RWPE1 (cell line): ENCODE data around the gene PRAC1.

Experiments
- CTCF ChIA-PET: fragments of 350-600 bp; sonication (Branson Sonifier 250); formaldehyde crosslinking; extraction: SDS; loops from one replicate; lab custom pipeline; 2021; lab: Yijun Ruan, JAX
- POLR2A ChIA-PET: fragments of 400-600 bp; formaldehyde crosslinking; extraction: SDS; loops from one replicate; lab custom pipeline; 2020; ENCODE audit warnings: antibody characterized with exemption; ENCODE audit not compliant: low non-redundant PET; lab: Yijun Ruan, JAX
- DNase-seq: peaks from one replicate; pipeline ENCODE4 v3.0.0; 2012; ENCODE audit warnings: low spot score
- H3K27ac ChIP-seq: fragments of 450-650 bp; 2 replicates; pipeline ENCODE4 v1.5.1; 2017
- CTCF ChIP-seq: fragments of 450-650 bp; conservative IDR thresholded peaks from 2 replicates; pipeline ENCODE4 v1.5.1; 2017; ENCODE audit warnings: low read depth, mild to moderate bottlenecking

The PRAC1 gene

GRCh38 chr17:48747445-48748363 lies 25.4 kb upstream of the PRAC1 start:
- no peak for DNase-seq
- ChIA-PET CTCF (interaction anchor here (0.6 to 1.4 kb wide), 3 partner anchors 24 to 488 kb away, joined by 3 to 5 read pairs (median 3); no protein-coding TSS in a partner anchor), POLR2A (no interaction called here)
- no peak overlapping the region for H3K27ac ChIP-seq
- TF ChIP-seq CTCF = no peak

GRCh38 chr17:48746916-48747444 lies 24.7 kb upstream of the PRAC1 start:
- CTCF ChIA-PET = interaction anchor here (0.7 to 1.4 kb wide), 2 partner anchors 23 to 90 kb away, joined by 3 to 5 read pairs; no protein-coding TSS in a partner anchor
- DNase-seq = no peak
- TF ChIP-seq CTCF = no peak
- POLR2A ChIA-PET = no interaction called here
- H3K27ac ChIP-seq = no peak overlapping the region

GRCh38 chr17:48745381-48746275 lies 23.3 kb upstream of the PRAC1 start:
- ChIA-PET CTCF (interaction anchor here (1.5 kb wide), 1 partner anchor 133 kb away, joined by 4 read pairs; no protein-coding TSS in a partner anchor), POLR2A (no interaction called here)
- TF ChIP-seq CTCF = no peak
- no peak overlapping the region for H3K27ac ChIP-seq
- no peak for DNase-seq

DNA sequence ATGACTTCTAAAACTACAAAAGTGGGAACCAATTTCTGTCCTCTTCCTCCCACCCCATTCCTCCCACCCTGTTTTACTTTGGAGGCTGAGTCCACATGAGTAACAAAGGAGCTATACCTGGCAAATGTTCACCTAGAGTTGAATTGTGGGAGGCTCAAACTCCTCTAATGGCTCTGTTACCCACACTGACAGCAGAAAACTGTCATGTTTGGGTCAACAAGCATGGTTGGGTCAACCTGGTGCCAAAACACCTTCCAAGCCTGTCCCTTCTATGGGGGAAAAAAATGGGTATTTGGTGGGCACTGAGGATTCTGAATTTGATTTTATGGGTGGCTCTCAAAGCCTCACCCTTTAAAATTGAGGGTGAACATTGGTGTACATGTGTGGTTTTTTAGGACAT lies 18.2 kb upstream of the PRAC1 start:
- DNase-seq = no peak
- POLR2A ChIA-PET = no interaction called here
- no peak overlapping the region for H3K27ac ChIP-seq
- TF ChIP-seq CTCF = no peak
- CTCF ChIA-PET = interaction anchor here (0.9 kb wide), 1 partner anchor 139 kb away, joined by 3 read pairs; no protein-coding TSS in a partner anchor

DNA sequence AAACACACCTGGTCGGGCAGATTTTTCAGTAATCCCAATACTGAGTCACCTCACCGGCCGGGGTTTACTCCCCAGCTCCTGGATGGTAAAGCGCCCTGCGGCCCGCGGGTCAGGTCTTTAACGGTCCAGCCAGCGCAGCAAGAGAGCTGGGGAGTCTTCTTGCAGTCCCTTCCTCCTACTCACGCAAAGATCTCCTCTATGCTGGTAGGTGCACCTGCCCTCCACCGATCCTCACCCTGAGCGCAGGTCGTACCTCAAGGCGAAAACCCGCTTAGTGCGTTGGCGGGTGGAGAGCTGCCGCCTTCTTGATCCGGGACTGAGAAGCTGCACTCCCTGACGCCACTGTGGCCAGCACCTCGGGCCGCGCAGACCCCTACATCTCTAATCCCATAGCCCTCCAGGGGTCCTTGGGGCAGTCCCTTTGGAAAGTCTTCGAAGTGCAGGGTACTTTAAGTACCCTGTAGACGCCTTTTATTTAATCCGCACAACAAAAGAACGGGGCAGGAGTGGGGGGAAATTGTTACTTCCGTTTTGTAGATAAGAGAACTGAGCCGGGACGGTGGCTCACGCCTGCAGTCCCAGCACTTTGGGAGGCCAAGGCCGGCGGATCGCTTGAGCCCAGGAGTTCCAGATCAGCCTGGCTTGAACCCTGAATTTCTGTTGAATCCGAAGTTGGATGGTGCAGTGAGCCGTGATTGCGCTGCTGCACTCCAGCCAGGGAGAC lies 16.6 kb upstream of the PRAC1 start:
- CTCF ChIA-PET = no interaction called here
- no peak for TF ChIP-seq CTCF
- POLR2A ChIA-PET = no interaction called here
- no peak overlapping the region for H3K27ac ChIP-seq
- DNase-seq = peak; percentile 33
